ENCODE measurements around the gene USP21.

DNA sequence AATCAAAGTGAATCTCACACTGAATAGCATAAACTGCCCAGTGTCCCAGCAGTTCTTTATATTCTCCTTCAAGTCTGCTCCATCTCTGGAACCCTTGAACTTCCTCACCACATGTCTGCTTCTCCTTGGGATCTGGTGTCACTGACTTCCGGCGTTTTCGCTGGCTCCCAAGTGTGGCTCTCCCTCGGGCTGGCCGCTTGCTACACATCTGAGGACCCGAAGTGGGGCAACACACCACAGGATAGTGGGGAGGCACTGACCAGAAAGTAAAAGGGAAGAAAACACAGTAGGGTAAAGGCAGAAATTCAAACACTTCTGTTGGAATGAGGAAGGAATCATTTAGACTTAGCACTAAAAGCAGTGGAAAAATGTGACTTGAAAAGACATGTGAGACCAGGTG, 36.3 kb upstream of the USP21 start:
- TF ChIP-seq POLR2A (IDR thresholded peaks at IDR 0.05; ENCODE audit: low read length) (no peak), GATA1 (IDR thresholded peaks at IDR 0.05; ENCODE audit: low read depth, low read length) (no peak)

Data from erythroblast (primary cell).